Neural cell (in vitro differentiated cells): ENCODE results near the gene GOLGA6A. TPM values are rescaled to one million over a fixed set of nuclear protein-coding genes. Genes with fewer than 3 reads are reported as not detected.

ENCODE experiments used
- H2AFZ ChIP-seq: fragments of 200-600, 300-800 bp; sonication (generic), shearing (Covaris generic); 2 replicates; pipeline ENCODE4 v1.6.0; 2014; ENCODE audit warnings: low read depth, mild to moderate bottlenecking, antibody characterized with exemption, low read length, moderate library complexity
- H3F3A ChIP-seq: fragments of 200-600 bp; shearing (Covaris generic); 2 replicates; pipeline ENCODE4 v1.6.1; 2016; ENCODE audit warnings: mild to moderate bottlenecking, moderate library complexity, mixed read lengths, antibody characterized with exemption, low read length; ENCODE audit not compliant: insufficient read depth, poor library complexity, severe bottlenecking
- H3K27ac ChIP-seq: fragments of 200-600, 300-800 bp; sonication (generic), shearing (Covaris generic); 2 replicates; pipeline ENCODE4 v1.5.1; 2014; ENCODE audit warnings: mild to moderate bottlenecking, low read length, moderate library complexity
- H3K27me3 ChIP-seq: fragments of 300-800, 200-600 bp; sonication (generic), shearing (Covaris generic); 2 replicates; pipeline ENCODE4 v1.6.0; 2014; ENCODE audit warnings: mild to moderate bottlenecking, low read depth, low read length, moderate library complexity; ENCODE audit not compliant: insufficient read depth
- H3K36me3 ChIP-seq: fragments of 300-800, 200-600 bp; sonication (generic), shearing (Covaris generic); 2 replicates; pipeline ENCODE4 v1.5.1; 2014; ENCODE audit warnings: mild to moderate bottlenecking, antibody characterized with exemption, low read length, moderate library complexity; ENCODE audit not compliant: insufficient read depth
- H3K4me2 ChIP-seq: fragments of 300-800, 200-600 bp; sonication (generic), shearing (Covaris generic); 2 replicates; pipeline ENCODE4 v1.6.0; 2014; ENCODE audit warnings: mild to moderate bottlenecking, low read length
- H3K4me3 ChIP-seq: fragments of 300-800, 200-600 bp; sonication (generic), shearing (Covaris generic); 2 replicates; pipeline ENCODE4 v1.5.1; 2014; ENCODE audit warnings: mild to moderate bottlenecking, low read length, moderate library complexity
- H3K79me2 ChIP-seq: fragments of 200-600 bp; shearing (Covaris generic); replicated peaks from 2 replicates; pipeline ENCODE4 v1.6.0; 2014; ENCODE audit warnings: mild to moderate bottlenecking, low read length, moderate library complexity; ENCODE audit not compliant: insufficient read depth
- H3K9ac ChIP-seq: fragments of 300-800, 200-600 bp; sonication (generic), shearing (Covaris generic); 2 replicates; pipeline ENCODE4 v1.6.1; 2016; ENCODE audit warnings: mild to moderate bottlenecking, low read length, mixed read lengths
- H3K9me2 ChIP-seq: fragments of 200-600 bp; shearing (Covaris generic); 2 replicates; pipeline ENCODE4 v1.6.1; 2016; ENCODE audit warnings: mild to moderate bottlenecking, low read length, mixed read lengths; ENCODE audit not compliant: insufficient read depth
- H3K9me3 ChIP-seq: fragments of 200-600, 300-800 bp; sonication (generic), shearing (Covaris generic); 2 replicates; pipeline ENCODE4 v1.6.1; 2016; ENCODE audit warnings: mild to moderate bottlenecking, mixed run types, low read length, moderate library complexity, mixed read lengths
- H4K20me1 ChIP-seq: fragments of 200-600 bp; shearing (Covaris generic); 2 replicates; pipeline ENCODE4 v1.6.1; 2016; ENCODE audit warnings: mild to moderate bottlenecking, mixed run types; ENCODE audit not compliant: insufficient read depth
- EP300 ChIP-seq: fragments of 450-650 bp; conservative IDR thresholded peaks from 2 replicates; pipeline ENCODE4 v1.6.1; 2014; ENCODE audit warnings: antibody characterized with exemption, mild to moderate bottlenecking, moderate library complexity; ENCODE audit not compliant: poor library complexity, severe bottlenecking
- EZH2 ChIP-seq: fragments of 200-600, 300-800 bp; shearing (Covaris generic), sonication (generic); IDR thresholded peaks from 2 replicates; pipeline ENCODE4 v1.6.1; 2014; ENCODE audit warnings: antibody characterized with exemption, low read length, borderline replicate concordance, mild to moderate bottlenecking; ENCODE audit not compliant: insufficient read depth, poor library complexity, severe bottlenecking
- MXI1 ChIP-seq: fragments of 450-650 bp; conservative IDR thresholded peaks from 2 replicates; pipeline ENCODE4 v1.6.1; 2014; ENCODE audit warnings: antibody characterized with exemption, mild to moderate bottlenecking; ENCODE audit not compliant: poor library complexity, severe bottlenecking
- POLR2AphosphoS5 ChIP-seq: IDR thresholded peaks from 2 replicates; pipeline ENCODE4 v1.6.1; 2012
- RAD21 ChIP-seq: fragments of 450-650 bp; conservative IDR thresholded peaks from 2 replicates; pipeline ENCODE4 v1.6.1; 2014; ENCODE audit warnings: antibody characterized with exemption, mild to moderate bottlenecking, moderate library complexity
- SMC3 ChIP-seq: fragments of 450-650 bp; conservative IDR thresholded peaks from 2 replicates; pipeline ENCODE4 v1.6.1; 2014; ENCODE audit warnings: antibody characterized with exemption, mild to moderate bottlenecking, moderate library complexity; ENCODE audit not compliant: poor library complexity
- TAF1 ChIP-seq: IDR thresholded peaks from 2 replicates; pipeline ENCODE4 v1.6.1; 2012; ENCODE audit warnings: low read depth
- polyA plus RNA-seq: library from polyadenylated mRNA; depleted of rRNA; stranded (reverse); fragments of >200 nt; gene quantifications from 2 replicates; pipeline ENCODE4 v1.2.3, GENCODE V29; 2014
- small RNA-seq, 3 experiments: library from RNA; depleted of rRNA; stranded (forward); fragments of <200 nt; gene quantifications; one replicate each; pipeline ENCODE3, GENCODE V24; 2012
- TF ChIP-seq, protein P1 (sequence below): fragments of 450-650 bp; IDR thresholded peaks from 2 replicates; pipeline ENCODE4 v1.5.1; 2014; ENCODE audit warnings: antibody characterized with exemption, mild to moderate bottlenecking, moderate library complexity; ENCODE audit not compliant: poor library complexity, severe bottlenecking
- TF ChIP-seq, protein P2 (sequence below): IDR thresholded peaks from 2 replicates; pipeline ENCODE4 v1.6.1; 2012; ENCODE audit warnings: borderline replicate concordance

GOLGA6A gene
- polyA plus RNA-seq, 1 donor from 2014 or later, result 0.50 TPM

- no peaks in the 10 kb centered on the region for H3K9me2 ChIP-seq
- H3F3A ChIP-seq, result no peaks in the 10 kb centered on the region
- H3K9ac ChIP-seq, result no peak overlapping the region
- TF ChIP-seq, protein P1, sequence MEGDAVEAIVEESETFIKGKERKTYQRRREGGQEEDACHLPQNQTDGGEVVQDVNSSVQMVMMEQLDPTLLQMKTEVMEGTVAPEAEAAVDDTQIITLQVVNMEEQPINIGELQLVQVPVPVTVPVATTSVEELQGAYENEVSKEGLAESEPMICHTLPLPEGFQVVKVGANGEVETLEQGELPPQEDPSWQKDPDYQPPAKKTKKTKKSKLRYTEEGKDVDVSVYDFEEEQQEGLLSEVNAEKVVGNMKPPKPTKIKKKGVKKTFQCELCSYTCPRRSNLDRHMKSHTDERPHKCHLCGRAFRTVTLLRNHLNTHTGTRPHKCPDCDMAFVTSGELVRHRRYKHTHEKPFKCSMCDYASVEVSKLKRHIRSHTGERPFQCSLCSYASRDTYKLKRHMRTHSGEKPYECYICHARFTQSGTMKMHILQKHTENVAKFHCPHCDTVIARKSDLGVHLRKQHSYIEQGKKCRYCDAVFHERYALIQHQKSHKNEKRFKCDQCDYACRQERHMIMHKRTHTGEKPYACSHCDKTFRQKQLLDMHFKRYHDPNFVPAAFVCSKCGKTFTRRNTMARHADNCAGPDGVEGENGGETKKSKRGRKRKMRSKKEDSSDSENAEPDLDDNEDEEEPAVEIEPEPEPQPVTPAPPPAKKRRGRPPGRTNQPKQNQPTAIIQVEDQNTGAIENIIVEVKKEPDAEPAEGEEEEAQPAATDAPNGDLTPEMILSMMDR, result no peak
- TF ChIP-seq EP300 (no peak), EZH2 (no peak), POLR2AphosphoS5 (no peak), SMC3 (no peak), MXI1 (no peak), TAF1 (no peak), RAD21 (no peak)
- TF ChIP-seq, protein P2, sequence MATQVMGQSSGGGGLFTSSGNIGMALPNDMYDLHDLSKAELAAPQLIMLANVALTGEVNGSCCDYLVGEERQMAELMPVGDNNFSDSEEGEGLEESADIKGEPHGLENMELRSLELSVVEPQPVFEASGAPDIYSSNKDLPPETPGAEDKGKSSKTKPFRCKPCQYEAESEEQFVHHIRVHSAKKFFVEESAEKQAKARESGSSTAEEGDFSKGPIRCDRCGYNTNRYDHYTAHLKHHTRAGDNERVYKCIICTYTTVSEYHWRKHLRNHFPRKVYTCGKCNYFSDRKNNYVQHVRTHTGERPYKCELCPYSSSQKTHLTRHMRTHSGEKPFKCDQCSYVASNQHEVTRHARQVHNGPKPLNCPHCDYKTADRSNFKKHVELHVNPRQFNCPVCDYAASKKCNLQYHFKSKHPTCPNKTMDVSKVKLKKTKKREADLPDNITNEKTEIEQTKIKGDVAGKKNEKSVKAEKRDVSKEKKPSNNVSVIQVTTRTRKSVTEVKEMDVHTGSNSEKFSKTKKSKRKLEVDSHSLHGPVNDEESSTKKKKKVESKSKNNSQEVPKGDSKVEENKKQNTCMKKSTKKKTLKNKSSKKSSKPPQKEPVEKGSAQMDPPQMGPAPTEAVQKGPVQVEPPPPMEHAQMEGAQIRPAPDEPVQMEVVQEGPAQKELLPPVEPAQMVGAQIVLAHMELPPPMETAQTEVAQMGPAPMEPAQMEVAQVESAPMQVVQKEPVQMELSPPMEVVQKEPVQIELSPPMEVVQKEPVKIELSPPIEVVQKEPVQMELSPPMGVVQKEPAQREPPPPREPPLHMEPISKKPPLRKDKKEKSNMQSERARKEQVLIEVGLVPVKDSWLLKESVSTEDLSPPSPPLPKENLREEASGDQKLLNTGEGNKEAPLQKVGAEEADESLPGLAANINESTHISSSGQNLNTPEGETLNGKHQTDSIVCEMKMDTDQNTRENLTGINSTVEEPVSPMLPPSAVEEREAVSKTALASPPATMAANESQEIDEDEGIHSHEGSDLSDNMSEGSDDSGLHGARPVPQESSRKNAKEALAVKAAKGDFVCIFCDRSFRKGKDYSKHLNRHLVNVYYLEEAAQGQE, result no peak
- no peak overlapping the region for H3K4me2 ChIP-seq
- no peak overlapping the region for H3K27ac ChIP-seq
- no peaks in the 10 kb centered on the region for H3K79me2 ChIP-seq
- H3K9me3 ChIP-seq, result no peaks in the 10 kb centered on the region
- no peak overlapping the region for H3K4me3 ChIP-seq
- H3K36me3 ChIP-seq, result no peaks in the 10 kb centered on the region
- H2AFZ ChIP-seq, result no peak overlapping the region
- no peaks in the 10 kb centered on the region for H3K27me3 ChIP-seq
- no peaks in the 10 kb centered on the region for H4K20me1 ChIP-seq
Observed at GRCh38 chr15:74024687-74025086, 57.7 kb downstream of the GOLGA6A start.

GRCh38 chr15:74022706-74023470 is 59.5 kb downstream of the GOLGA6A start:
- H3K27me3 ChIP-seq, result no peaks in the 10 kb centered on the region
- H3F3A ChIP-seq, result no peaks in the 10 kb centered on the region
- no peak overlapping the region for H3K9ac ChIP-seq
- H3K79me2 ChIP-seq, result no peaks in the 10 kb centered on the region
- H4K20me1 ChIP-seq, result no peaks in the 10 kb centered on the region
- no peaks in the 10 kb centered on the region for H3K9me3 ChIP-seq
- H2AFZ ChIP-seq, result no peak overlapping the region
- no peaks in the 10 kb centered on the region for H3K36me3 ChIP-seq
- H3K4me3 ChIP-seq, result no peak overlapping the region
- no peak overlapping the region for H3K27ac ChIP-seq
- no peak overlapping the region for H3K4me2 ChIP-seq
- H3K9me2 ChIP-seq, result no peaks in the 10 kb centered on the region
- no peak for TF ChIP-seq RAD21
- TF ChIP-seq, protein P2, result no peak

Small RNA genes lying within 50 kb of the gene (small RNA-seq; reads per million reads assigned to genes)
- gene RN7SL429P, result 0 reads per million in 3 experiments

Other genes starting within 250 kb of the GOLGA6A start
- not detected in 2 replicates for gene TBC1D21, start 209.0 kb downstream of the GOLGA6A start, polyA plus RNA-seq
- gene LOXL1, start 156.1 kb downstream of the GOLGA6A start, polyA plus RNA-seq, result 1.9 and 2.1 TPM in 2 replicates
- gene STOML1, start 90.3 kb downstream of the GOLGA6A start, polyA plus RNA-seq, result 49.5 and 59.4 TPM in 2 replicates
- gene PML, start 87.8 kb downstream of the GOLGA6A start, polyA plus RNA-seq, result 4.7 and 10.9 TPM in 2 replicates
- gene ISLR2, start 48.0 kb upstream of the GOLGA6A start, polyA plus RNA-seq, result 301 and 330 TPM in 2 replicates
- gene ISLR, start 91.2 kb upstream of the GOLGA6A start, polyA plus RNA-seq, result not detected in 2 replicates
- gene STRA6, start 120.2 kb upstream of the GOLGA6A start, polyA plus RNA-seq, result 4.4 and 11.9 TPM in 2 replicates
- gene CCDC33, start 153.8 kb upstream of the GOLGA6A start, polyA plus RNA-seq, result 1.4 TPM in 2 replicates